ENCODE data around the gene KRTAP10-8. TPM values are rescaled to one million over a fixed set of nuclear protein-coding genes. Genes with fewer than 3 reads are reported as not detected.
"Not testable (repeated sequence)": the region's sequence is repeated elsewhere in the genome, so short reads cannot be mapped to it uniquely, and the experiment has no call there.

Gene KRTAP10-8
- total RNA-seq, 4 donors from 2014 or later, result not detected

DNA sequence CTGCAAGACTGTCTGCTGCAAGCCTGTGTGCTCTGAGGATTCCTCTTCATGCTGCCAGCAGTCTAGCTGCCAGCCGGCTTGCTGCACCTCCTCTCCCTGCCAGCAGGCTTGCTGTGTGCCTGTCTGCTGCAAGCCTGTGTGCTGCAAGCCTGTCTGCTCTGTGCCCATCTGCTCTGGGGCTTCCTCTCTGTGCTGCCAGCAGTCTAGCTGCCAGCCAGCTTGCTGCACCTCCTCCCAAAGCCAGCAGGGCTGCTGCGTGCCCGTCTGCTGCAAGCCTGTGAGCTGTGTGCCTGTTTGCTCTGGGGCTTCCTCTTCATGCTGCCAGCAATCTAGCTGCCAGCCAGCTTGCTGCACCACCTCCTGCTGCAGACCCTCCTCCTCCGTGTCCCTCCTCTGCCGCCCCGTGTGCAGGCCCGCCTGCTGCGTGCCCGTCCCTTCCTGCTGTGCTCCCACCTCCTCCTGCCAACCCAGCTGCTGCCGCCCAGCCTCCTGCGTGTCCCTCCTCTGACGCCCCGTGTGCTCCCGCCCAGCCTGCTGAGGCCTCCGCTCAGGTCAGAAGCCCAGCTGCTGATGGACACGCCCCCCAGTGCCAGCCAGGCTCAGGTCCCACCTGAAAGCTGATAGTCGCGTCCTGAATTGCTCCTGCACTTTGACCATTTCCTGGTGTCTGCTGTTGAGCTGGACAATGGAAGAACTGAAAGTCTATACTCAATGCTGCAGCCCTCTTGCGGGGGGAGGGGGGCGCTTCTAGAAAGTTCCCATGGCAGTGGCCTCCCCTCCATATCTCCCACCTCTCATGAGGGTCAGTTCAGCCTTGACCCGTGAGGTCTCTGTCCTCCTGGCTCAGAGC is 37.2 kb upstream of the KRTAP10-8 start:
- no peak for ATAC-seq (ENCODE audit: low FRiP score)
- no peak for DNase-seq (ENCODE audit: low spot score)

DNA sequence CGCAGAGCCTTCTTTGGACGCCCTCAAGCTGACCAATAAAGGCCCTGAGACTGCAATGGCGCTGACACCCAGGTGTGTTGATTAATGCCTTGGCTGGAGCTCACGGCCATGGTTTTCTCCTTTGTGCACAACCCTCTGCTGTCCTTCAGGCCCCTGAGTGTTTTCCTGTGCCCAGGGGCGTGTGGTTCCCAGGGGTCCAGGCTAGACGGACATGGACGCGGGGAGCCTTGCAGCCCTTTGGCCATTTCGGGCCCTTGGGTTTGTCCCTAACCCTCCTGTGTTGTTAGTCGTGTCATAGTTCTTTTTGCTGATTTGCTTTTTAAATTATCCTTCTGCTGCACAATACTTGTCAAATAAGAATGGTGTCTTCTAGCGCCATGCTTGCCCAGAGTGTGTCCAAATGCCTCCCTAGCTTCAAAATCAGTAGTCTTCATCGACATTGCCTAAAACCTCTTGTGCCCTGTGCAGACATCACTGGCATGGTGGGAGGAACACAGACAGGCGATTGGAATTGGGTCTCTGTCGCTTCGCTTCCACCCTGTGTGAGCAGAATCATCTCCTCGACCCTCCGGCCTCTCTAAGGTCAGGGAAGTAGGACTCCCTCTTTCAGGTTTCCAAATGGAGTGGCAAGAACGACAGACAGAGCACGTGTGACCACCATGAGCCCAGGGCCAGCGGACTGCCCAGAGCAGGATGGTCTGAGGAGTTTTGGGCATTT is 36.4 kb upstream of the KRTAP10-8 start:
- ATAC-seq (ENCODE audit: low FRiP score) (no peak), DNase-seq (ENCODE audit: low spot score) (no peak)
- TF ChIP-seq, protein P1, sequence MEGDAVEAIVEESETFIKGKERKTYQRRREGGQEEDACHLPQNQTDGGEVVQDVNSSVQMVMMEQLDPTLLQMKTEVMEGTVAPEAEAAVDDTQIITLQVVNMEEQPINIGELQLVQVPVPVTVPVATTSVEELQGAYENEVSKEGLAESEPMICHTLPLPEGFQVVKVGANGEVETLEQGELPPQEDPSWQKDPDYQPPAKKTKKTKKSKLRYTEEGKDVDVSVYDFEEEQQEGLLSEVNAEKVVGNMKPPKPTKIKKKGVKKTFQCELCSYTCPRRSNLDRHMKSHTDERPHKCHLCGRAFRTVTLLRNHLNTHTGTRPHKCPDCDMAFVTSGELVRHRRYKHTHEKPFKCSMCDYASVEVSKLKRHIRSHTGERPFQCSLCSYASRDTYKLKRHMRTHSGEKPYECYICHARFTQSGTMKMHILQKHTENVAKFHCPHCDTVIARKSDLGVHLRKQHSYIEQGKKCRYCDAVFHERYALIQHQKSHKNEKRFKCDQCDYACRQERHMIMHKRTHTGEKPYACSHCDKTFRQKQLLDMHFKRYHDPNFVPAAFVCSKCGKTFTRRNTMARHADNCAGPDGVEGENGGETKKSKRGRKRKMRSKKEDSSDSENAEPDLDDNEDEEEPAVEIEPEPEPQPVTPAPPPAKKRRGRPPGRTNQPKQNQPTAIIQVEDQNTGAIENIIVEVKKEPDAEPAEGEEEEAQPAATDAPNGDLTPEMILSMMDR (IDR thresholded peaks at IDR 0.05), result no peak

More for the DNA sequence above, 37.2 kb upstream of the KRTAP10-8 start:
- TF ChIP-seq, protein P1 (IDR thresholded peaks at IDR 0.05), result no peak

DNA sequence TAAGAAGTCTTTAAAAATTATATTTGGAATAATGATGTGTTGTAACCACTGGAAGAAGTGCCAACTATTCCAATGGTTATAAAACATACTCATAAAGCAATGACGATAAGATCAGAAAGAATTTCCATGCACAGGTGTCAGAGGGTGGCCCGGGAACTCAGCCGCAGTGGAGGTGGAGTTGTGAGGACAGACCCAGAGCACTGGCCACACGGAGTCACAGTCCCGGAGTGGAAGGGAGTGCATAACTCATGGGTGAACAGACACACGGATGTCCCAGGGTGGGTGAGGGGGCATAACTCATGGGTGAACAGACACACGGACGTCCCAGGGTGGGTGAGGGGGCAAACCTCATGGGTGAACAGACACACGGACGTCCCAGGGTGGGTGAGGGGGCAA is 35.9 kb upstream of the KRTAP10-8 start:
- ATAC-seq (ENCODE audit: low FRiP score), result no peak
- DNase-seq (ENCODE audit: low spot score), result no peak
- TF ChIP-seq, protein P1 (IDR thresholded peaks at IDR 0.05), result no peak

DNA sequence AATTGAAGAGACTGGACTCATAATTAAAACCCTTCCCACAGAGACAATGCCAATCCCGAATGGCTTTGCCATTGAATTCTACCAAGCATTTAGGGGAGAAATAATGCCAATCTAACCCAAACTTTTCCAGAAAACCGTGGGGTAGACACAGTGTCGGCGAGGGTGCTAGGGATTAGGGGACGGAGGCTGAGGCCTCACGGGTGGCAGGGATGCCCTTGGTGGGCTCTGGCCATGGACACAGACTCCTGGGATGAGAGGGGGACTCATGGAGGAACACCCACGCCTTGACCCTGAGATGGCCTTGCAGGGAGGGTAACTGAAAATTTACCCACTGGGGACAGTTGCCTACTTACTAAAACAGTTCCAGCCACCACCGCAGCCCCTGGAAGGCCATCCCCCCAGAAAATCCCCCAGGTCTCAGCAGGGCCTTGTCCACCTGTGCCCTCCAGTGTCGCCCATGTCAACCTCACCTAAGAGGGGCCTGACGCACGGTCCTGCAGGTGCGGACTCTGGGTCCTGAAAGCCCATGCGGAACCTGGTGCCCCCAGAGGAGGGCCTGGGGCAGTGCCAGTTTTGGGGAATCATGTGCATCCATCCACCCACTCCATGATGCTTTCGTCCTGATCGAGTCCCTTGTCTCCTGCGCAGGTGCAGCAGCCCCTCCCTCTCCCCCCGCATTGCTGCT is 33.4 kb upstream of the KRTAP10-8 start:
- TF ChIP-seq, protein P1 (IDR thresholded peaks at IDR 0.05), result no peak
- DNase-seq (ENCODE audit: low spot score) (no peak), ATAC-seq (ENCODE audit: low FRiP score) (no peak)

DNA sequence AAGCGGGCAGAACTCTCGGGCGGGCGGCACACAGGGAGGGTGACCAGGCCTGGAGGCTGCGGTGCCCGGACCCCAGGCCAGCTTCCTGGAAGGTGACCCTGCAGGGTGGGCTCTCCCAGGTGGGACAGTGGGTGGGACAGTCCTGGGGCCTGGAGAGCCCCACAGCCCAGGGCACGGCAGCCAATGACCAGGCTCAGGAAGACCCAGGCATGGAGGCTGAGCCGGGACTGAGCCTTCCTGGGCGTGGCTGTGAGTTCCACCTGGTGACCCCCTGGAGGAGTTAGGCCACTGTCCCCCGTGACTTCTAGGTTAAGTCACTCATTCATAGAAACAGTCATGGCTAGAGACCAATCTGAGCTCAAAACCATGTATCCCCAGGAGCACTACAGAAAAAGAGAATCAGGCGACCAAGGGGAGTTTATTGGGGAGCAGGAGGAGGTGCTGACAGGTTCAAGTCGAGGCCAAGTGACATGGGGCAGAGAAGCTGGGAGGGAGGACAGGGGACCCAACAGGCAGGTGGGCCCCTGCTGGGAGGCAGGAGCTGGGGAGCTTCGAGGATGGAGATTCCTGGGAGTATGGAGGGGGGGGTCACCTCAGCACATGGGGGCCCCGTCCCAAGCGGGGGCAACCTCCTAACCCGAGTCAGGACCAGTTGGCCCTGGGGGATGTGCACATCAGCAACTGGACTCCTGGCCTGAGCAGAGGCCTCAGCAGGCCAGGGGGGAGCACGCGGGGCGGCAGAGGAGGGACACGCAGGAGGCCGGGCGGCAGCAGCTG is 32.6 kb upstream of the KRTAP10-8 start:
- DNase-seq (ENCODE audit: low spot score) (no peak), ATAC-seq (ENCODE audit: low FRiP score) (no peak)
- TF ChIP-seq, protein P1 (IDR thresholded peaks at IDR 0.05), result no peak

DNA sequence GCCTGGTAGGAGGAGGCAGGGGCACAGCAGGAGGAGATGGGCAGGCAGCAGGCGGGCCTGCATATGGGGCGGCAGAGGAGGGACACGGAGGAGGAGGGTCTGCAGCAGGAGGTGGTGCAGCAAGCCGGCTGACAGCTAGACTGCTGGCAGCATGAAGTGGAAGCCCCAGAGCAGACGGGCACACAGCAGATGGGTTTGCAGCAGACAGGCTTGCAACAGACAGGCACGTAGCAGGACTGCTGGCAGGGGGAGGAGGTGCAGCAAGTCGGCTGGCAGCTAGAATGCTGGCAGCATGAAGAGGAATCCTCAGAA is 32.1 kb upstream of the KRTAP10-8 start:
- ATAC-seq (ENCODE audit: low FRiP score) (no peak), DNase-seq (ENCODE audit: low spot score) (no peak)
- TF ChIP-seq, protein P1 (IDR thresholded peaks at IDR 0.05), result no peak

DNA sequence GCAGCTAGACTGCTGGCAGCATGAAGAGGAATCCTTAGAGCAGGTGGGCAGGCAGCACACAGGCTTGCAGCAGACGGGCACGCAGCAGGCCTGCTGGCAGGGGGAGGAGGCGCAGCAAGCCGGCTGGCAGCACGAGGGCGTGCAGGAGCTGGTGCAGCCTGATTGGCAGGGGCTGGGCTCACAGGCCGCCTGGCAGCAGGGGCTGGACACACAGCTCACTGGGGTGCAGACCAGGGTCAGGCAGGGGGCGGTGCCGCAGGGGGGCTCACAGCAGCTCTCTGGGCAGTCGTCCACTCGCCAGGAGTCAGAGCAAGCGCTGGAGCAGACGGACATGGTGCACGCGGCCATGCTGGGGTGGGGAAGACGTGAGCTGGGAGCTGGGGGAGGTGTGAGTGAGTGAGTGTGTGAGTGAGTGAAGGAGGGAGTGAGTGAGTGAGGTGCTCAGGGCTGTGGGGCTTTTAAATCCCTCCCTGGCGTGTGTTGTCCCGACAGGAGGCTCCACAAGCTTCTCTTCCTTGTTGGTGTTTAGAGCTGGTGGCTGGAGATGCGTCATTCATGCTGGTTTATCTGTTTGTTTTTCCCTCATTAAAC is 31.6 kb upstream of the KRTAP10-8 start, which contains the start of gene KRTAP10-5:
TSS of gene KRTAP10-5 (minus strand) at position 374 of the 591 bp plus-strand sequence. CDS start at position 348, 26 bp downstream.
- ATAC-seq (ENCODE audit: low FRiP score); DNase-seq (ENCODE audit: low spot score): not testable (repeated sequence)

Data from omental fat pad (tissue), 4 donors.